OCI-LY1 (cell line): ENCODE results near the gene PLEKHA7.

ENCODE experiments used
- H2AFZ ChIP-seq: fragments of 200-600 bp; sonication (generic), shearing (Covaris generic); 2 replicates; pipeline ENCODE4 v1.6.0; 2014; ENCODE audit warnings: antibody characterized with exemption, mild to moderate bottlenecking, low read length
- H3F3A ChIP-seq: fragments of 200-600 bp; sonication (generic), shearing (Covaris generic); 2 replicates; pipeline ENCODE4 v1.6.0; 2014; ENCODE audit warnings: mild to moderate bottlenecking, antibody characterized with exemption, low read length, moderate library complexity; ENCODE audit not compliant: insufficient read depth
- H3K27ac ChIP-seq: fragments of 200-600 bp; sonication (generic); 2 replicates; pipeline ENCODE4 v1.5.1; 2014; ENCODE audit warnings: low read length, mixed run types, mild to moderate bottlenecking, low read depth; ENCODE audit not compliant: poor library complexity, severe bottlenecking
- H3K27me3 ChIP-seq: fragments of 200-600 bp; sonication (generic); 2 replicates; pipeline ENCODE4 v1.6.0; 2014; ENCODE audit warnings: antibody characterized with exemption, mild to moderate bottlenecking, low read length, moderate library complexity; ENCODE audit not compliant: insufficient read depth
- H3K36me3 ChIP-seq: fragments of 200-600 bp; sonication (generic); 2 replicates; pipeline ENCODE4 v1.6.1; 2014; ENCODE audit warnings: mild to moderate bottlenecking, antibody characterized with exemption, low read length, moderate library complexity, mixed read lengths; ENCODE audit not compliant: insufficient read depth
- H3K4me1 ChIP-seq: fragments of 200-600 bp; sonication (generic); 2 replicates; pipeline ENCODE4 v1.5.1; 2014; ENCODE audit warnings: mild to moderate bottlenecking, low read length, moderate library complexity; ENCODE audit not compliant: insufficient read depth, severe bottlenecking
- H3K4me2 ChIP-seq: fragments of 200-600 bp; sonication (generic), shearing (Covaris generic); 2 replicates; pipeline ENCODE4 v1.6.1; 2014; ENCODE audit warnings: low read length
- H3K4me3 ChIP-seq: fragments of 200-600 bp; sonication (generic); 2 replicates; pipeline ENCODE4 v1.5.1; 2014; ENCODE audit warnings: low read length, low read depth, mild to moderate bottlenecking, mixed read lengths; ENCODE audit not compliant: poor library complexity, severe bottlenecking
- H3K79me2 ChIP-seq: fragments of 200-600 bp; shearing (Covaris generic); 2 replicates; pipeline ENCODE4 v1.6.1; 2016; ENCODE audit warnings: mixed run types, low read length, mixed read lengths; ENCODE audit not compliant: insufficient read depth
- H3K9ac ChIP-seq: fragments of 200-600 bp; sonication (generic), shearing (Covaris generic); 2 replicates; pipeline ENCODE4 v1.6.1; 2014; ENCODE audit warnings: mild to moderate bottlenecking, low read length, mixed read lengths
- H3K9me2 ChIP-seq: fragments of 200-600 bp; sonication (generic), shearing (Covaris generic); 2 replicates; pipeline ENCODE4 v1.6.1; 2014; ENCODE audit warnings: low read depth, mild to moderate bottlenecking, low read length, mixed read lengths
- H3K9me3 ChIP-seq: fragments of 200-600 bp; shearing (Covaris generic); 2 replicates; pipeline ENCODE4 v1.6.1; 2014; ENCODE audit warnings: low read length, mixed read lengths
- H4K20me1 ChIP-seq: fragments of 200-600 bp; sonication (generic), shearing (Covaris generic); 2 replicates; pipeline ENCODE4 v1.6.0; 2016; ENCODE audit warnings: mild to moderate bottlenecking, low read length; ENCODE audit not compliant: insufficient read depth
- CTCF ChIP-seq: fragments of 200-600 bp; sonication (generic), shearing (Covaris generic); IDR thresholded peaks from 2 replicates; pipeline ENCODE4 v1.5.1; 2017; ENCODE audit warnings: mild to moderate bottlenecking, antibody characterized with exemption, low read length, moderate library complexity, mixed read lengths
- EZH2 ChIP-seq: fragments of 200-600 bp; sonication (generic), shearing (Covaris generic); IDR thresholded peaks from 2 replicates; pipeline ENCODE4 v1.8.0; 2017; ENCODE audit warnings: borderline replicate concordance, mixed run types, mild to moderate bottlenecking, antibody characterized with exemption, low read length, moderate library complexity, mixed read lengths

PLEKHA7 gene

DNA sequence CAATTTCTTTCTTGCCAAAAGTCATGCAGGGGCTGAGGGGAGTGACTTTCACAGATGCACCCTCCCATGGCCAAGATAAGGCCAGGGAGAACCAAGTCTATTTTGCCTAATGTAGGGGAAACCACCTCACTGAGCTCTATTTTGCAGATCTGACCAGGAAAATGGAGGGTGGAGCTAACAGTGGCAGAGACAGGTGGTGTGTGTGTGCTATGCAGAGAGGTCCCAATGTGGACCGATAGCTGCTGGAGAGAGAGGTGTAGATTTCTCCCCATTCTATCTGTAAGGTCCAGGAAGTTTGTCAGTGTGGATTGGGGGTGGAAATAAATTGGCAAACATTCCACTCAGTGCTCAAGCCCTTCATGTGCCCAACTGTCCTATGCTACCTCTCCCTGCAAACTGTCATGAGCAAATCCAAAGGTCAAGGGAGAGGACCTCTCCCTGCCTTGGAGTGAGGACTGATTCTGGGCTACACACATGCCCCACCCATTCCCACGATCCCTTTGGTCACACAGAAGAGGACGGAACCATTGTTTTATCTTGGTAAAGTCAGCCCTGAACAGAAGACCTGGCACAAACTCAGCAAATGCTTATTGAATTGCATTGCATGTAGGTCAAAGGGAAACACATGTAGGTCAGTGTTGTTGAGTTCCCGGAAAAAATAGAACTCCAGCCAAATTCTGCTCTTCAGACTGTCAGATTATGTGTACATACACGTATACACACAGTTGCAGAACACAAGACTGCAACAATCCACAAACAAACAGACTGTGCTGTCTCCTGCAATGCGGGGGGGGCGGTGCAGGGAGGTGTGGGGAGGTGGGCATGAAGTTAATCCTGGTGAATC, 209.9 kb downstream of the PLEKHA7 start:
- Histone ChIP-seq H3K9me2 (no peaks in the 10 kb centered on the region), H3K79me2 (no peaks in the 10 kb centered on the region), H3K4me3 (no peak overlapping the region), H3K4me2 (no peak overlapping the region), H3K9me3 (no peaks in the 10 kb centered on the region), H3F3A (no peaks in the 10 kb centered on the region), H3K4me1 (no peaks in the 10 kb centered on the region), H2AFZ (no peak overlapping the region), H3K36me3 (no peaks in the 10 kb centered on the region), H3K9ac (no peak overlapping the region), H4K20me1 (no peaks in the 10 kb centered on the region), H3K27ac (no peak overlapping the region), H3K27me3 (no peaks in the 10 kb centered on the region)
- TF ChIP-seq CTCF (no peak), EZH2 (no peak)

GRCh38 chr11:16801288-16801980, 212.8 kb downstream of the PLEKHA7 start:
- TF ChIP-seq EZH2: no peak
- TF ChIP-seq CTCF: no peak
- Histone ChIP-seq H2AFZ (no peak overlapping the region), H3K27me3 (no peaks in the 10 kb centered on the region; the same call in 1 of the 2 replicates), H3K27ac (no peak overlapping the region), H4K20me1 (no peaks in the 10 kb centered on the region), H3K79me2 (no peaks in the 10 kb centered on the region), H3K36me3 (no peaks in the 10 kb centered on the region), H3K4me3 (no peak overlapping the region), H3K9me3 (no peaks in the 10 kb centered on the region), H3K9ac (no peak overlapping the region), H3K4me1 (no peaks in the 10 kb centered on the region), H3K9me2 (no peaks in the 10 kb centered on the region), H3F3A (no peaks in the 10 kb centered on the region), H3K4me2 (no peak overlapping the region)

DNA sequence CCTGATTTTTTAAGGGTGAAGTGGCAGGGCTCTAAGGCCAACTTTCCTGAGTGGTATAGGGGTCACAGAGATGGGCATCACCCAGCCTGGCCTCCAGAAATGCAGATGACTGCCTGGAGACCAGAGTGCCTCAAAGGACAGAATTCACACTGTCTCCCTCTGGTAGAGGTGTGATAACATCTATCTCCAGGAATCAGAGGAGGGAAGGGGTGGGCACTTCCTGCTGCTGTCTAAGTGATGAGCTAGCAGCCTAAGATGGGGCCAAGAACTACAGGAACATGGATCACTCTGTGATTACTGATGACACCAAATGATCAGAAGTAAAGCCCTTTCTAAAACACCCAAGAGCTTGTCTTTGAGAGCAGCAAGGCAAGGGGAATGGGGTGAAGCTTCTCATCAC, 213.8 kb downstream of the PLEKHA7 start:
- no peak for TF ChIP-seq CTCF
- TF ChIP-seq EZH2: no peak
- Histone ChIP-seq H3K4me3 (no peak overlapping the region), H3F3A (no peaks in the 10 kb centered on the region), H3K27me3 (no peaks in the 10 kb centered on the region; the same call in 1 of the 2 replicates), H3K4me2 (no peak overlapping the region), H3K36me3 (no peaks in the 10 kb centered on the region), H3K9me3 (no peaks in the 10 kb centered on the region), H3K4me1 (no peaks in the 10 kb centered on the region), H2AFZ (no peak overlapping the region), H4K20me1 (no peaks in the 10 kb centered on the region), H3K9me2 (no peaks in the 10 kb centered on the region), H3K9ac (no peak overlapping the region), H3K27ac (no peak overlapping the region), H3K79me2 (no peaks in the 10 kb centered on the region)
